KMS-11 (cell line): ENCODE results near the gene OOSP2.

Source experiments
- H2AFZ ChIP-seq: fragments of 200-600 bp; sonication (generic); 2 replicates; pipeline ENCODE4 v1.6.1; 2016; ENCODE audit warnings: antibody characterized with exemption, mixed run types, low read depth
- H3K27ac ChIP-seq: fragments of 200-600 bp; sonication (generic); 2 replicates; pipeline ENCODE4 v1.6.1; 2016; ENCODE audit warnings: mild to moderate bottlenecking, mixed run types
- H3K27me3 ChIP-seq: fragments of 200-600 bp; sonication (generic); 2 replicates; pipeline ENCODE4 v1.6.1; 2017; ENCODE audit warnings: mild to moderate bottlenecking, low read depth, mixed run types, moderate library complexity; ENCODE audit not compliant: insufficient read depth
- H3K36me3 ChIP-seq: fragments of 200-600 bp; sonication (generic); 2 replicates; pipeline ENCODE4 v1.6.1; 2017; ENCODE audit warnings: mild to moderate bottlenecking, mixed run types; ENCODE audit not compliant: insufficient read depth
- H3K4me1 ChIP-seq: fragments of 200-600 bp; sonication (generic); 2 replicates; pipeline ENCODE4 v1.6.1; 2016; ENCODE audit warnings: mild to moderate bottlenecking, low read depth, mixed run types; ENCODE audit not compliant: poor library complexity, severe bottlenecking
- H3K4me2 ChIP-seq: fragments of 200-600 bp; sonication (generic); 2 replicates; pipeline ENCODE4 v1.7.0; 2016; ENCODE audit warnings: mild to moderate bottlenecking, mixed run types
- H3K4me3 ChIP-seq: fragments of 200-600 bp; sonication (generic); IDR thresholded peaks from 2 replicates; pipeline ENCODE4 v1.6.1; 2017; ENCODE audit warnings: low read depth, low read length, mixed read lengths; ENCODE audit not compliant: insufficient read depth
- H3K79me2 ChIP-seq: fragments of 200-600 bp; sonication (generic); 2 replicates; pipeline ENCODE4 v1.6.1; 2016; ENCODE audit warnings: low read depth, mixed run types; ENCODE audit not compliant: insufficient read depth
- H3K9ac ChIP-seq: fragments of 200-600 bp; sonication (generic); 2 replicates; pipeline ENCODE4 v1.6.1; 2016; ENCODE audit warnings: mild to moderate bottlenecking, mixed run types
- H4K20me1 ChIP-seq: fragments of 200-600 bp; sonication (generic); 2 replicates; pipeline ENCODE4 v1.6.1; 2016; ENCODE audit warnings: mild to moderate bottlenecking, mixed run types; ENCODE audit not compliant: insufficient read depth
- TF ChIP-seq, protein P1 (sequence below): fragments of 200-600 bp; sonication (generic); conservative IDR thresholded peaks from 2 replicates; pipeline ENCODE4 v1.6.1; 2017; ENCODE audit warnings: low read depth, mild to moderate bottlenecking, antibody characterized with exemption, low read length, moderate library complexity, mixed read lengths

OOSP2 gene, protein sequence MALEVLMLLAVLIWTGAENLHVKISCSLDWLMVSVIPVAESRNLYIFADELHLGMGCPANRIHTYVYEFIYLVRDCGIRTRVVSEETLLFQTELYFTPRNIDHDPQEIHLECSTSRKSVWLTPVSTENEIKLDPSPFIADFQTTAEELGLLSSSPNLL

DNA sequence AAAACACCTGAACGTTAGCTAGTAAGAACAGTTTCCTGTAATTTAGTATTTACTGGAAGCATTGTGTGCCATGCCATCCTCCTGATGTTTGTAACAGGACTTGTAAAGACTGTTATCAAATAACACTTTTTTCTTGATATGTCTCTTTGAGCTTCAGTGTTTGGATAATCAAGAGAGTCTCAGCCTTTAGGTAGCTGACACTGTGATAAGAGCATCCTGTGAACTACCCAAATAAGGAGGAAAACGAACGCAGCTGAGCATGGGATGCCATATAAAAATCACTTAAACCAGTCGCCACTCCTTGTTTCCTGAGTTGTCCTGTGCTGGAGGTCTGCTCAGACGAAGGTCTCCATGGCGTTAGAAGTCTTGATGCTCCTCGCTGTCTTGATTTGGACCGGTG, at the start of gene OOSP2:
Gene OOSP2 (plus strand): TSS at position 301 of the 400 bp plus-strand sequence. CDS start 51 bp downstream, at position 352.
- no peak within 1 kb of the TSS for H2AFZ ChIP-seq
- H4K20me1 ChIP-seq, result no peaks in the 10 kb centered on the region
- H3K4me1 ChIP-seq, result no peaks in the 10 kb centered on the region
- H3K4me2 ChIP-seq, result no peak within 1 kb of the TSS
- H3K9ac ChIP-seq, result no peak within 1 kb of the TSS
- H3K27ac ChIP-seq, result no peak within 1 kb of the TSS
- TF ChIP-seq, protein P1, sequence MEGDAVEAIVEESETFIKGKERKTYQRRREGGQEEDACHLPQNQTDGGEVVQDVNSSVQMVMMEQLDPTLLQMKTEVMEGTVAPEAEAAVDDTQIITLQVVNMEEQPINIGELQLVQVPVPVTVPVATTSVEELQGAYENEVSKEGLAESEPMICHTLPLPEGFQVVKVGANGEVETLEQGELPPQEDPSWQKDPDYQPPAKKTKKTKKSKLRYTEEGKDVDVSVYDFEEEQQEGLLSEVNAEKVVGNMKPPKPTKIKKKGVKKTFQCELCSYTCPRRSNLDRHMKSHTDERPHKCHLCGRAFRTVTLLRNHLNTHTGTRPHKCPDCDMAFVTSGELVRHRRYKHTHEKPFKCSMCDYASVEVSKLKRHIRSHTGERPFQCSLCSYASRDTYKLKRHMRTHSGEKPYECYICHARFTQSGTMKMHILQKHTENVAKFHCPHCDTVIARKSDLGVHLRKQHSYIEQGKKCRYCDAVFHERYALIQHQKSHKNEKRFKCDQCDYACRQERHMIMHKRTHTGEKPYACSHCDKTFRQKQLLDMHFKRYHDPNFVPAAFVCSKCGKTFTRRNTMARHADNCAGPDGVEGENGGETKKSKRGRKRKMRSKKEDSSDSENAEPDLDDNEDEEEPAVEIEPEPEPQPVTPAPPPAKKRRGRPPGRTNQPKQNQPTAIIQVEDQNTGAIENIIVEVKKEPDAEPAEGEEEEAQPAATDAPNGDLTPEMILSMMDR, result no peak
- H3K27me3 ChIP-seq, result no peaks in the 10 kb centered on the region
- H3K36me3 ChIP-seq, result no peaks in the 10 kb centered on the region
- no peaks in the 10 kb centered on the region for H3K79me2 ChIP-seq
- H3K4me3 ChIP-seq, result no peak within 1 kb of the TSS

DNA sequence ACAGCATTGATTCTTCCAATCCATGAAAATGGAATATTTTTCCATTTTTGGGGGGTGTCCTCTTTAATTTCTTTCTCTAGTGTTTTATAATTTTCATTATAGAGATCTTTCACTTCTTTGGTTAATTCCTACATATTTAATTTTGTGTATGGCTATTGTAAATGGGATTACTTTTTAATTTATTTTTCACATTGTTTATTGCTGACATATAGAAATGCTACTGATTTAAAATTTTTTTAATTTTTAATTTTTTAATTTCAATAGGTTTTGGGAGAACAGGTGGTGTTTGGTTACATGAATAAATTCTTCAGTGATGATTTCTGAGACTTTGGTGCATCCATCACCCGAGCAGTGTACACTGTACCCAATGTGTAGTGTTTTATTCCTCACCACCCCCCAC, 49.8 kb upstream of the OOSP2 start:
- no peak overlapping the region for H3K4me3 ChIP-seq
- H2AFZ ChIP-seq, result no peak overlapping the region
- TF ChIP-seq, protein P1, result no peak
- no peak overlapping the region for H3K27ac ChIP-seq
- H4K20me1 ChIP-seq, result no peaks in the 10 kb centered on the region
- H3K9ac ChIP-seq, result no peak overlapping the region
- no peaks in the 10 kb centered on the region for H3K36me3 ChIP-seq
- H3K27me3 ChIP-seq, result no peaks in the 10 kb centered on the region
- H3K4me1 ChIP-seq, result no peaks in the 10 kb centered on the region
- no peak overlapping the region for H3K4me2 ChIP-seq
- no peaks in the 10 kb centered on the region for H3K79me2 ChIP-seq

DNA sequence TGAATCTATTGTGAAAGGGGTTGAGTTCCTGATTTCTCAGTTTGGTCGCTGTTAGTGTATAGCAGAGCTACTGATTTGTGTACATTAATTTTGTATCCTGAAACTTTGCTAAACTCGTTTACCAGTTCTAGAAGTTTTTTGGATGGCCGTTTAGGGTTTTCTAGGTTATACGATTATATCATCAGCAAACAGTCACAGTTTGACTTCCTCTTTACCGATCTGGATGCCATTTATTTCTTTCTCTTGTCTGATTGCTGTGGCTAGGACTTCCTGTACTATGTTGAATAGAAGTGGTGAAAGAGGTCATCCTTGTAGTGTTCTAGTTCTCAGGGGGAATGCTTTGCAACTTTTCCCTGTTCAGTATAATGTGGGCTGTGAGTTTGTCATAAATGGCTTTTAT, 47.8 kb upstream of the OOSP2 start:
- H3K27ac ChIP-seq, result no peak overlapping the region
- H3K79me2 ChIP-seq, result no peaks in the 10 kb centered on the region
- H3K27me3 ChIP-seq, result no peaks in the 10 kb centered on the region
- no peaks in the 10 kb centered on the region for H3K36me3 ChIP-seq
- H3K4me2 ChIP-seq, result no peak overlapping the region
- no peak overlapping the region for H2AFZ ChIP-seq
- H3K4me1 ChIP-seq, result no peaks in the 10 kb centered on the region
- TF ChIP-seq, protein P1, result no peak
- H4K20me1 ChIP-seq, result no peaks in the 10 kb centered on the region
- H3K9ac ChIP-seq, result no peak overlapping the region
- H3K4me3 ChIP-seq, result no peak overlapping the region

DNA sequence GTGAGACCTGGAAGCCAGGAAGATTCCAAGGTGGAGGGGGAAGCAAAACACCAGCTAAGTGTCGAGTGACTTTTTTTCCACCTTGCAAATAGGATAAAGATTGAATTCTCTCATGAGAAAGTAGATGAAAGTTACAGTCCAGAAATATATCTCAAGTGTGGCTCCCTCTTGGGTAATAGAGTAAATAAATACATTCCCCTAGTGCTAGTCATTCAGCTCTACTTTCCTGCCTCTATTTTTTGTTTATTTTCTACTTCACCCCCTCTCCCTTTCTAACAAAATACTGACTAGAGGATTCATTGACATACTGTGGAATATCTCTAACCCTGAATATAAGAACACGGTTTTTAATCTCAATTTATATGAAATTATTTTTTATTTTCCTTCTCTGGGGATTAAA, 42.4 kb upstream of the OOSP2 start:
- no peak overlapping the region for H3K27ac ChIP-seq
- TF ChIP-seq, protein P1, result no peak

More for the DNA sequence above, 42.4 kb upstream of the OOSP2 start:
- no peaks in the 10 kb centered on the region for H3K79me2 ChIP-seq
- H3K4me1 ChIP-seq, result no peaks in the 10 kb centered on the region
- H3K9ac ChIP-seq, result no peak overlapping the region
- H3K36me3 ChIP-seq, result no peaks in the 10 kb centered on the region
- H3K4me3 ChIP-seq, result no peak overlapping the region
- H3K4me2 ChIP-seq, result no peak overlapping the region
- H3K27me3 ChIP-seq, result no peaks in the 10 kb centered on the region
- no peak overlapping the region for H2AFZ ChIP-seq
- no peaks in the 10 kb centered on the region for H4K20me1 ChIP-seq
